HAP-1 (cell line): ENCODE measurements around the gene ARHGAP45.

Experiments
- DNase-seq, 2 experiments: peaks; one replicate each; pipeline ENCODE4 v3.0.0-alpha.2; 2016 to 2020; ENCODE audit warnings: low spot score in 2 of 2
- H3K27me3 ChIP-seq: fragments of 250-450 bp; sonication (Bioruptor Pico); 2 replicates; pipeline ENCODE4 v1.5.1; 2020; ENCODE audit warnings: low read depth, mild to moderate bottlenecking, moderate library complexity
- H3K36me3 ChIP-seq: fragments of 250-450 bp; sonication (Bioruptor Pico); replicated peaks from 2 replicates; pipeline ENCODE4 v1.5.1; 2020; ENCODE audit warnings: mild to moderate bottlenecking
- H3K4me1 ChIP-seq: fragments of 250-450 bp; sonication (Bioruptor Pico); 2 replicates; pipeline ENCODE4 v1.5.1; 2020; ENCODE audit warnings: mild to moderate bottlenecking
- H3K4me3 ChIP-seq: fragments of 250-450 bp; sonication (Bioruptor Pico); 2 replicates; pipeline ENCODE4 v1.5.1; 2020; ENCODE audit warnings: mild to moderate bottlenecking, moderate library complexity
- H3K9me3 ChIP-seq: fragments of 250-450 bp; sonication (Bioruptor Pico); 2 replicates; pipeline ENCODE4 v1.5.1; 2020; ENCODE audit warnings: mild to moderate bottlenecking, moderate library complexity
- in situ Hi-C: fragments of 300-500 bp; cut with MboI; formaldehyde crosslinking; loops from 3 replicates; pipeline ENCODE4 v1.14.3; 2020; ENCODE audit warnings: low sequenced_read_pairs, inconsistent platforms, mixed read lengths

ARHGAP45 gene

GRCh38 chr19:1026783-1027649, 40.0 kb upstream of the ARHGAP45 start:
- DNase-seq = no peak
- Histone ChIP-seq H3K27me3 (no peaks in the 10 kb centered on the region), H3K36me3 (peaks cover 24% of the 10 kb centered on the region), H3K4me3 (peak overlapping the region; percentile 95), H3K4me1 (peaks cover 6% of the 10 kb centered on the region; the same call in 1 of the 2 replicates), H3K9me3 (no peaks in the 10 kb centered on the region)
- in situ Hi-C loops = no loop called here

- Histone ChIP-seq H3K27me3 (no peaks in the 10 kb centered on the region), H3K4me3 (peak overlapping the region; percentile 95), H3K9me3 (no peaks in the 10 kb centered on the region), H3K4me1 (peaks cover 6% of the 10 kb centered on the region; the same call in 1 of the 2 replicates), H3K36me3 (peaks cover 30% of the 10 kb centered on the region)
- no peak for DNase-seq
- in situ Hi-C loops = no loop called here
Measured at GRCh38 chr19:1027650-1028061, 39.3 kb upstream of the ARHGAP45 start.

- Histone ChIP-seq H3K9me3 (no peaks in the 10 kb centered on the region), H3K4me1 (peaks cover 6% of the 10 kb centered on the region; the same call in 1 of the 2 replicates), H3K36me3 (peaks cover 37% of the 10 kb centered on the region), H3K27me3 (no peaks in the 10 kb centered on the region), H3K4me3 (peak overlapping the region; percentile 95)
- peak; percentile 67 to 85 for DNase-seq
- in situ Hi-C loops = no loop called here
Measured at GRCh38 chr19:1028062-1028926, 38.7 kb upstream of the ARHGAP45 start.

GRCh38 chr19:1032264-1032867, 34.6 kb upstream of the ARHGAP45 start:
- Histone ChIP-seq H3K36me3 (peaks cover 50% of the 10 kb centered on the region), H3K4me3 (no peak overlapping the region), H3K9me3 (no peaks in the 10 kb centered on the region), H3K4me1 (no peaks in the 10 kb centered on the region; the same call in 1 of the 2 replicates), H3K27me3 (no peaks in the 10 kb centered on the region)
- no peak for DNase-seq
- in situ Hi-C loops = no loop called here

- in situ Hi-C loops = no loop called here
- H3K9me3 ChIP-seq = no peaks in the 10 kb centered on the region
- H3K36me3 ChIP-seq = peaks cover 57% of the 10 kb centered on the region
- peaks cover 14% of the 10 kb centered on the region for H3K4me1 ChIP-seq
- H3K4me3 ChIP-seq = no peak overlapping the region
- no peaks in the 10 kb centered on the region for H3K27me3 ChIP-seq
- DNase-seq = no peak
Measured at GRCh38 chr19:1035998-1036621, 30.9 kb upstream of the ARHGAP45 start.

GRCh38 chr19:1037621-1038064, 29.3 kb upstream of the ARHGAP45 start:
- no peak overlapping the region for H3K4me3 ChIP-seq
- no peaks in the 10 kb centered on the region for H3K27me3 ChIP-seq
- no peak for DNase-seq
- in situ Hi-C loops = no loop called here
- no peaks in the 10 kb centered on the region for H3K9me3 ChIP-seq
- peaks cover 46% of the 10 kb centered on the region for H3K36me3 ChIP-seq
- H3K4me1 ChIP-seq = peaks cover 17% of the 10 kb centered on the region

- H3K27me3 ChIP-seq = no peaks in the 10 kb centered on the region
- in situ Hi-C loops = no loop called here
- H3K36me3 ChIP-seq = peaks cover 39% of the 10 kb centered on the region
- DNase-seq = no peak
- no peaks in the 10 kb centered on the region for H3K9me3 ChIP-seq
- peak overlapping the region; percentile 45 for H3K4me3 ChIP-seq
- H3K4me1 ChIP-seq = peaks cover 17% of the 10 kb centered on the region
Measured at GRCh38 chr19:1038978-1039645, 27.9 kb upstream of the ARHGAP45 start.

- peak within 1 kb of the TSS; percentile 45 for H3K4me3 ChIP-seq
- peak; percentile 90 to 100 for DNase-seq
- in situ Hi-C loops = no loop called here
- no peaks in the 10 kb centered on the region for H3K9me3 ChIP-seq
- peaks cover 17% of the 10 kb centered on the region for H3K4me1 ChIP-seq
- H3K27me3 ChIP-seq = no peaks in the 10 kb centered on the region
- peaks cover 39% of the 10 kb centered on the region for H3K36me3 ChIP-seq
Measured at GRCh38 chr19:1039646-1040475, 27.1 kb upstream of the ARHGAP45 start, which contains the start of gene ABCA7. Gene ABCA7, plus strand, starts transcription at chr19:1040107. Its CDS starts 1,255 bp downstream, at chr19:1041362.

GRCh38 chr19:1040476-1041271, 26.3 kb upstream of the ARHGAP45 start:
- DNase-seq = peak; percentile 78 to 96
- H3K27me3 ChIP-seq = no peaks in the 10 kb centered on the region
- in situ Hi-C loops = no loop called here
- H3K9me3 ChIP-seq = no peaks in the 10 kb centered on the region
- peaks cover 37% of the 10 kb centered on the region for H3K36me3 ChIP-seq
- H3K4me1 ChIP-seq = peaks cover 17% of the 10 kb centered on the region
- peak overlapping the region; percentile 45 for H3K4me3 ChIP-seq

- peaks cover 17% of the 10 kb centered on the region for H3K4me1 ChIP-seq
- in situ Hi-C loops = no loop called here
Measured at GRCh38 chr19:1041272-1041834, 25.6 kb upstream of the ARHGAP45 start.

More at GRCh38 chr19:1041272-1041834, 25.6 kb upstream of the ARHGAP45 start:
- Histone ChIP-seq H3K9me3 (no peaks in the 10 kb centered on the region), H3K27me3 (no peaks in the 10 kb centered on the region), H3K36me3 (peaks cover 30% of the 10 kb centered on the region), H3K4me3 (peak overlapping the region; percentile 45)
- DNase-seq = no peak
